ENCODE results near the gene RSBN1.

Gene RSBN1

DNA sequence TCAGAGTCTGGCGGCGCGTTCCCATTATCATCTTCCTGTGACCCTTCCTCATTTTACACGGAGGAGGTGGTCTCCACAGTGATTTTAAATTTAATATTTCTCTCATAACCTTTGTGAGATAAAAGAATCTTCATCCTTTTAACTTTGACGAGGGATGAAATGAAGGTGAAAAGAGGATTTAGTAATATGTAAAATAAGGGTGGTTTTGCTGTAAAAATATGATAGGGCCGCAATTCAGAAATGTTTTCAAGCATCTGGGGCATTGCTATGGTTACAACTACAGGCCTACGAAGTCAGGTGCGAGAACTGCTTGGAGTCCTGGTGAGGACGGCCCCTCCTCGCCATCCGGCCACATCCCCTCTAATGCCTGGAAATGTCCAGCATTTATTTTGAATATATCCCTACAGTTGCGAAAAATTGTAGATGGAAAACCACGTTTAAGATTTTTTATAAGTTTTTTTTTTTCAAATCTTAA lies 422 bp upstream of the RSBN1 start:
- DNase-seq (ENCODE audit: low read depth) = no peak

GRCh38 chr1:113811156-113811887 lies 954 bp downstream of the RSBN1 start:
- DNase-seq (ENCODE audit: low read depth) = peak; percentile 23

- DNase-seq (ENCODE audit: low read depth) = no peak
Observed at GRCh38 chr1:113809670-113810602, 2.3 kb downstream of the RSBN1 start.

DNA sequence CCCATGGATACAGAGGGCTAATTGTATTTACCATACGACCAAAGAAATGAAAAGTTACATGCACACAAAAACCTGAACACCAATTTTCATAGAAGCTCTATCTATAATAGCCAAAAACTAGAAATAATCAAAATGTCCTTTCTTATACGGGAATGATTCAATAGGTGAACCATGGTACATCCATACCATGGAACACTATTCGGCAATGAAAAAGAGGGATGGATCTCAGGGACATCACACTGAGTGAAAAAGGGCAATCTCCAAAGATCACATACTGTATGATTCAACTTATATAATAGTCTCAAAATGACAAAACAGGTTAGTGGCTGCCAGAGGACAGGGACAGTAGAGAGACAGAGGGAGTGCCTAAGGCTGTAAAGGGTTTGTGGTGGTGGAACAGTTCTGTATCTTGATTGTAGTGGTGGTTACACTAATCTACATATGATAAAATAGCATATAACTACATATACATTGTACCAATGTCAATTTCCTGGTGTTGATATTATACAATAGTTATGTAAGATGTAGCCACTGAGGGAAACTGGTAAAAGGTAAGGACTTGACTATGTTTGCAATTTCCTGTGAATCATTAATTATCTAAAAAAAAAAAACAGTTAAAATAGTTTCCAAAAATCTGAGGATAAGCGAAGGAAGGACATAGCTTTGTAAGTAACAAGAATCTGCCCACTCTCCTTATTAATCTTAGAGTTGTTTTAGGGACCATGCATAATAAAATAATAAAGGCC lies 3.7 kb downstream of the RSBN1 start:
- DNase-seq (ENCODE audit: low read depth) = no peak

- DNase-seq (ENCODE audit: low read depth) = no peak
Observed at GRCh38 chr1:113805639-113806038, 6.6 kb downstream of the RSBN1 start.

- DNase-seq (ENCODE audit: low read depth) = no peak
Observed at GRCh38 chr1:113805256-113805531, 7.1 kb downstream of the RSBN1 start.

GRCh38 chr1:113804421-113805255 lies 7.6 kb downstream of the RSBN1 start:
- DNase-seq (ENCODE audit: low read depth) = peak; percentile 57

DNA sequence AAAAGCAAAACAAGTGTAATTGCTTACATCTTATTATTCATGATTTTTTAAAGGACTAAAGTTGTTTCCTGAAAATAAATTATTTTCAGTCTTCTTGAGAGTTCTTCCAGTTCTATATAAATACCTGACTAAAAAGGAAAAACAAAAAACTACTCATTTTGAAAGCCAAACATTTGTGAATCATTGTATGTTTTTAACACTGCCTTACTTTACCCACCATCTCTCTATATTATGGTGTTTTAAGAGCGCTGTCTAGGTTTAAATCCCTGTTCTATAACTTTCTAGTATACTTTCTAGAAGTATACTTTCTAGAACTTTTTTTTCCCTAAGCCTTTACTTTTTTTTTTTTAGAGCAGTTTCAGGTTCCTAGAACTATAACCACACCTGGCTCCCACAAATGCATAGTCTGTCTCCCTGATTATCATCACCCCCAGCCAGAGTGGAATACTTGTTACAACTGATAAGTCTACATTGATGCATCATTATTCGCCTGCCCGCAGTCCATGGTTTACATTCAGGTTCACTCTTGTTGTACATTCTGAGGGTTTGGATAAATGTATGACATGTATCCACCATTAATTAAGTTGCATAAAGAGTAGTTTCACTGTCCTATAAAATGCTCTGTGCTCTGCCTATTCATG lies 9.8 kb downstream of the RSBN1 start:
- no peak for DNase-seq (ENCODE audit: low read depth)

- DNase-seq (ENCODE audit: low read depth) = no peak
Observed at GRCh38 chr1:113800487-113800886, 11.8 kb downstream of the RSBN1 start.

GRCh38 chr1:113797472-113797871 lies 14.8 kb downstream of the RSBN1 start:
- DNase-seq (ENCODE audit: low read depth) = no peak

- no peak for DNase-seq (ENCODE audit: low read depth)
Observed at GRCh38 chr1:113793878-113794834, 18.1 kb downstream of the RSBN1 start.

GRCh38 chr1:113792986-113793385 lies 19.3 kb downstream of the RSBN1 start:
- DNase-seq (ENCODE audit: low read depth) = no peak

DNA sequence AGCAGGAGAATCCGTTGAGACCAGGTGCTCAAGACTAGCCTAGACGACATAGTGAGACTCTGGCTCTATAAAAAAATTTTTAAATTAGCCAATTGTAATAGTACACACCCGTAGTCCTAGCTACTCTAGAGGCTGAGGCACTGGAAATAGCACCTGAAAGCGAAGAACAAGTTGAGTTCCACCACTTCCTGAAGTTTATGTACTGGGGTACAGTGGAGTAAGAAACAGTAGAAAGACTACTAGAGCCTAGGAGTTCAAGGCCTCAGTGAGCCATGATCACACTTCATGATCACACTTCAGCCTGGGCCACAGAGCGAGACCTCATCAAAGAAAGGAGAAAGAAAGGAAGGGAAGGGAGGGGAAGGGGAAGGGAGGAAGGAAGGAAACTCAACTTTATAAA lies 19.8 kb downstream of the RSBN1 start:
- DNase-seq (ENCODE audit: low read depth) = no peak

DNA sequence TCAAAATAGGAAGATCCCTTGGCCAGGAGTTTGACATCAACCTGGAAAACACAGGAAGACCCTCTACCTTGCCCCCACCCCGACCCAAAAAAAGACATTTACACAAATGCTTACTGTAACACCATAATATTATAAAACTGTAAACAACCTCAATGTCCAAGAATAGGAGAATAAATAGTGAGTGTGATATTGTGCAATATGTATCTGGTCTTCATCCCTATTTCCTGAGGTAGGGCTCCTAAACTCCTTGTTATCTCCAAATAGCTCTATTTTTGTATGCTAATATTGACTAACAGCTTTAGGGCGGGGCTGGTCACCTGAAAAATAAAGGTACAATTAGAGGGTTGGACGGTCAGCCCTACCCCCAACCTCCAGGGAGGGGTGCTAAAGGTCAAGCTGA lies 23.5 kb downstream of the RSBN1 start:
- no peak for DNase-seq (ENCODE audit: low read depth)

DNA sequence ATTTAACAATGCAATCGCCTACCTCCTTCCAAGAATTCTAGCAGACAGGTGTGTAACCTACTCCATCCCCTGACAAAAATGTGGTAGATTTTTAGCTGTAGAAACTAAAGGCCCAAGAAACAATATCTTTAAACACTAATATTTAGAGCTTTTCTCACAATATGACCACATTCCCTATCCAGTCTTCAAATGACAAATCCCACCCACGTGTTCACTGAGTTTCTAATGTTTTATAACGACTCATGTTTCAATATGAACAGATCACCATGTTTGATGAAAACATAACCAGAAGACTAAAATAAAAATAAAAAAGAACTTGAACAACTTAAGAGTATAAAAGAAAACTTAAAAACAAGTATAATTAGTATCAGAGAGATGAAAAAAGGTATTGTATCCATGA lies 24.6 kb downstream of the RSBN1 start:
- DNase-seq (ENCODE audit: low read depth) = no peak

DNA sequence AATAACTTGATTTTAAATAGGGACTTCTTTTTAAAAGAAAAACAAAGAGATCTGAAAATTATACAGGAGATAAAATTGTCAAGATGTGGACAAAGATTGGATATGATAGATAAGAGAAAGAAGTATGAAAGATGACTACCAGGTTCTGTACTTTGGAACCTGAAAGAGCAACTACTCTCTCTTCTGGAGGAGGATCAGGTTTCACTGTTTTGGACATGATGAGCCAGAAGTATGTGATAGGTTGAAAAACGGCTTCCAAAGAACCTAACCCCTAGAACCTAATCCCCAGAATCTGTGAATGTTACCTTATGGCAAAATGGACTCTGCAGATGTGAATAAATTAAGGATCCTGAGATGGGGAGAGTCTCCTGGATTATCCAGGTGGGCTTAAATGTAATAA lies 26.2 kb downstream of the RSBN1 start:
- DNase-seq (ENCODE audit: low read depth) = no peak

GRCh38 chr1:113784104-113784779 lies 28.0 kb downstream of the RSBN1 start:
- DNase-seq (ENCODE audit: low read depth) = no peak

- DNase-seq (ENCODE audit: low read depth) = no peak
Observed at GRCh38 chr1:113783254-113784103, 28.8 kb downstream of the RSBN1 start.

- DNase-seq (ENCODE audit: low read depth) = no peak
Observed at GRCh38 chr1:113782406-113782805, 29.9 kb downstream of the RSBN1 start.
